A375 (cell line): ENCODE results near the gene RHOH. TPM values are rescaled to one million over a fixed set of nuclear protein-coding genes. Genes with fewer than 3 reads are reported as not detected.

Experiments
- total RNA-seq: library from RNA; depleted of rRNA; stranded (reverse); fragments of >200 nt; shearing (Covaris generic); gene quantifications from 2 replicates; pipeline ENCODE4 v1.2.3, GENCODE V29; 2014; rRNA removed

RHOH gene
- not detected in 2 replicates for total RNA-seq

GRCh38 chr4:40196724-40197281 lies at the start of gene RHOH:
TSS of gene RHOH (plus strand) at chr4:40197031. CDS start at chr4:40243387, 46,356 bp downstream.

Other genes with a start within 250 kb of the RHOH start
- gene PDS5A, start 219.1 kb upstream of the RHOH start, total RNA-seq = 45.1 and 49.5 TPM in 2 replicates
- gene N4BP2, start 140.2 kb upstream of the RHOH start, total RNA-seq = 9.4 and 11.3 TPM in 2 replicates
- gene CHRNA9, start 138.3 kb downstream of the RHOH start, total RNA-seq = 0.37 and 0.49 TPM in 2 replicates